ENCODE data around the gene RAB27B.

RAB27B gene

DNA sequence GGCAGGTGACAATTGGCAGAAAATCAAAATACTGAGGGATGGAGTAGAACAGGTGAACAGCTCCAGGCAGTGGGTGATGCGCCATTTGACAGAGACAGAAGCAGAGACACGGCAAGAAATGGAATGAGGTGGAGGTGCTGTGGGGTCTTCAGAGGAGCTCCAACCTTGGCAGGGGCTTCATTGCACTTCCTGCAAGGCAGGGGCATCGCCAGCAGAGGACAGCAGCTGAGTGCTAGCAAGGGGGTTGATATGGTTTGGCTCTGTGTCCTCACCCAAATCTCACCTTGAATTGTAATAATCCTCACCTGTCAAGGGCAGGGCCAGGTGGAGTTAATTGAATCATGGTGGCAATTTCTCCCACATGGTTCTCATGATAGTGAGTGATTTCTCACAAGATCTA, 88.2 kb downstream of the RAB27B start:
- no peak for DNase-seq

DNA sequence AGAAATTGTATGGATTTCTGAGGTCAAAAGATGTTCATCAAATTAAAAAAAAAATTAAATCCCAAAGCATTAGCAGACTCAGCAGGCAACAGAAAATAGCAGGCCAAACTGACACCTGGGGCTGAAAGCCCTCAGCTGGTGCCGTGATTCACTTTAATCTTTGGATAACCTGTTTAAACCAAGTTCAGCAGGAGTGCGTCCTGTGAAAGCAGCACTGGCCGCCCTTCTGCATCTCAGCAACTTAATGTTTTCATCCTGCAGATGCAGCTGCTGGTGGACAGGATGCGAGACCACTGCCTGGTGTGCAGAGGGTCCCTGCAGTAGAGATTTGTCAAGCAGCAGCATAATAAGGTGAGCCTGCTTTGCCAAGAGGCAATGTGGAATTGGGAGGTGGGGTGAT, 89.8 kb downstream of the RAB27B start:
- no peak for DNase-seq

DNA sequence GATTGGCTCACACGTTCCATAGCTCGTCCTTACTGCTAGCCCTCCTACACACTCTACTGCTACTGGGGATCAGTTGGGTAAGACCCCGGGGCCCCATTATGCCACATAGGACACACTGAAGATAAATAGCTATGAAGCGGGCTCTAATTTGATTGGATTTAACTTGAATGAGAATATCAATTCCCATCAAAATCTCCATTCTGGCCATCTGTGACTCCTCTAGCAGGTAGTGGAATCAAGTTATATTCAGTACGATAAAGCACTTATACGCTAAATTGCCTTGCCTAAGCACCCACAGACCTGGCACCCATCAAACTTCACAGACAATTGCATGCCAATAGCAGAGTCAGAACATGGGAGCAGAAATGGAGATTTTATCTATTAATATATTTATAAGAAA, 91.1 kb downstream of the RAB27B start:
- DNase-seq: no peak

GRCh38 chr18:54923339-54923956, 95.2 kb downstream of the RAB27B start:
- no peak for DNase-seq

GRCh38 chr18:54924948-54925347, 96.7 kb downstream of the RAB27B start:
- no peak for DNase-seq

DNA sequence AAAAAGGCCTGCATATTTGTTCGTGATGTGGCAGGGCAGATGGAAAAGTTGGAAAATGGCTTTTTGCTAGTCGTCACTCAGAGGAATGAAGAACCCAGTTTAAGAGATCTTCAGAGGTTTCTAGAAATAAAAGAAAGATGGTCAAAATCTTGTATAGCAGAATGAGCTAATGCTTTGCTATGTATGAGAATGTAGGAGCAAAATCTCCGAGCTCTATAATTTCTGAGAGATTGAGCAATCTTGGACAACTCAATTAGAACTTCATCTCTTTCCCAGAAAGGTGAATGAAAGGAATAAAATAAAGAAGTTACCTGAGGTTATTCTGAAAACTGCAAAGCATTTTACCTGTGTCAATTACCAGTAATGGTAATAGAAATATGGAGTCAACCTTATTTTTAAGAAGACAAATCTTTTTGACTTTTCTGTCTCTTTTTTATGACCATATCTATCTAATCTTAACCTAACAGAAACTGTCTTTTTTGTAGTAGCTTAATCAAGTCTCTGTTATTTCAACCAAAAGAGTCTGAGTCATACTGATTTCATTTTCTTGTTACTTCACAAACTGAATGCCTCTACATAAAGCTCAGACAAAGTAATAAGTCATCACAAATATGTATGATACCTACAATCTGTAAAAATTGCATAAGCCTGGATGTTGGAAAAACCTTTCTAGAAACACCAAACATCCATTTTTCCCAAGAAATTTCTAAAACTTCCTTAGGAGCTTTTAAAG, 98.5 kb downstream of the RAB27B start:
- no peak for DNase-seq

DNA sequence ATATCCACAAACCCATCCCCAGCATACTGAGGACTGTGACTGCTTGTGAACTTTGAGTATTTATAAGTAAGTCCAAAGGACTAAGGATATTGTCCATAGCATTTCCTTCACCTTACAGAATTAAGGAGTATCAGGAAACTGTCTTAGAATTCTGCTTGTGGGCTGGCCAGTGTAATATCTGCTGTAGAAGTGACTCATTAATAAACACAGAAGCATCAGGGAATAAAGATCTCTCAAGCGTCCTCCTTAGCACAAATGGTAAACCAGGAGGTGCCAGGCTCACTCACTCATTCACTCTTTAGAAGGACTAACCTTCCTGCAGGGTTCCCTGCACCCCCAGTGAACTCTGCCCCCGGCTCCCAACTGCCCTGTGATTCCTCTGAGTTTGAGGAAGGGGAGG, 100.0 kb downstream of the RAB27B start:
- no peak for DNase-seq

DNA sequence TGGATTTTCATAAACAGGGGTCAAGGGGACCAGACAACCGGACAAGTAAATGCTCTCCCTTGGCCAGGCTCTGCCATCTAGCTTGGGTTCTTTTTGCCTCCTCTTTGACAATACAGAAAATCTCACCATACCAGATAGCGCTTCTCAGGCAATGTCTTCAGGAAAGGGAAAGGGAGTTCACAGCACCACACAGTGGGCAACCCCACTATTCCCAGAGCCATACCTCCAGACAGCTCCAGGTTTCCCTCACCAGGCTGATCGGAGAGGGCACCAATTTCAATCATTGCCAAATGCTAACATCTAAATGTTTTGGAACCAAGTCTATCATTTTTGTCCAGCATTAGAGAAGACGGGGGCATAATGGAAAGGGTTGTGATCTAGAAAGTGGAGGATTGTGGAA, 102.9 kb downstream of the RAB27B start:
- no peak for DNase-seq

- DNase-seq: no peak
These were observed 104.2 kb downstream of the RAB27B start for GRCh38 chr18:54932472-54932871.

- no peak for DNase-seq
These were observed 110.2 kb downstream of the RAB27B start for GRCh38 chr18:54938506-54938905.

GRCh38 chr18:54939361-54939917, 111.2 kb downstream of the RAB27B start:
- no peak for DNase-seq

GRCh38 chr18:54942144-54942543, 113.9 kb downstream of the RAB27B start:
- no peak for DNase-seq

DNA sequence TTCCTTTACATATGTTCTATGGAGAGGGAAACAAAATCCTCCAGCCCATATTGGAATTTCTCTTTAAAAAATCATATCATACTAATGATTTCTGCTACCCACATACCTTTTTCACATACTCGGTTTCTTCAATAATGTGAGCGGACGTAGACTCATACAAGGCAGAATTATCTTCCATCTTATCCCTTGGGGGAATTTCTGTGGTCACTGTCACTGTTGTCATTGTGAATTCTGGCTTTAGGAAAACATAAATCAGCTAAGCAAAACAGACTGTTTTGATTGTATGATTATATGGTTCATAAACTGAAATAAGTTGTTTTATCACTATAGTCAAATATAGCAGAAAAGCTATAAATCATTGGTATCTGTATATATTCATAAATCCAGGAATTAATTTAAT, 114.3 kb downstream of the RAB27B start:
- no peak for DNase-seq

Data from CD4-positive, alpha-beta T cell treated with Interleukin-1 beta for 1 hour (primary cell).